ENCODE measurements around the gene USP22. TPM values are rescaled to one million over a fixed set of nuclear protein-coding genes. Genes with fewer than 3 reads are reported as not detected.

USP22 gene
- total RNA-seq, 1 donor from 2014 or later = 192 TPM

GRCh38 chr17:20999841-21000532, 42.8 kb downstream of the USP22 start:
- Histone ChIP-seq H2AFZ (replicated peaks) (no peak overlapping the region), H3F3A (ENCODE audit: low read depth) (peaks cover 50% of the 10 kb centered on the region), H3K4me3 (no peak overlapping the region), H3K27me3 (no peaks in the 10 kb centered on the region), H3K27ac (peak overlapping the region; percentile 64), H3K4me1 (no peaks in the 10 kb centered on the region), H4K20me1 (ENCODE audit: low read depth) (peaks cover 72% of the 10 kb centered on the region), H3K36me3 (no peaks in the 10 kb centered on the region), H3K9me3 (ENCODE audit: low read depth) (no peaks in the 10 kb centered on the region), H3K4me2 (no peak overlapping the region), H3K9ac (no peak overlapping the region), H3K79me2 (ENCODE audit: low read depth) (peaks cover 31% of the 10 kb centered on the region)
- Mint-ChIP-seq H3K27me3 (ENCODE audit: insufficient read depth, low read depth) (peaks cover 10% of the 10 kb centered on the region), H3K27ac (peak overlapping the region; percentile 33), H3K36me3 (peaks cover 16% of the 10 kb centered on the region), H3K4me1 (peaks cover 8% of the 10 kb centered on the region), H3K4me3 (no peak overlapping the region), H3K9me3 (no peaks in the 10 kb centered on the region)
- no peak for DNase-seq (ENCODE audit: low spot score)
- no peak for TF ChIP-seq EZH2 (IDR thresholded peaks at IDR 0.05)
- no peak for TF ChIP-seq CTCF (IDR thresholded peaks at IDR 0.05)

- Histone ChIP-seq H3F3A (ENCODE audit: low read depth) (peaks cover 50% of the 10 kb centered on the region), H3K9me3 (ENCODE audit: low read depth) (no peaks in the 10 kb centered on the region), H3K27me3 (no peaks in the 10 kb centered on the region), H3K36me3 (no peaks in the 10 kb centered on the region), H2AFZ (replicated peaks) (no peak overlapping the region), H3K4me3 (no peak overlapping the region), H3K4me2 (no peak overlapping the region), H4K20me1 (ENCODE audit: low read depth) (peaks cover 64% of the 10 kb centered on the region), H3K4me1 (no peaks in the 10 kb centered on the region), H3K9ac (no peak overlapping the region), H3K79me2 (ENCODE audit: low read depth) (peaks cover 31% of the 10 kb centered on the region), H3K27ac (peak overlapping the region; percentile 64)
- peaks cover 10% of the 10 kb centered on the region for H3K27me3 Mint-ChIP-seq (ENCODE audit: insufficient read depth, low read depth)
- no peak overlapping the region for H3K4me3 Mint-ChIP-seq
- no peak for TF ChIP-seq EZH2 (IDR thresholded peaks at IDR 0.05)
- TF ChIP-seq EZH2phosphoT487 (IDR thresholded peaks at IDR 0.05) = no peak
- no peak for TF ChIP-seq CTCF (IDR thresholded peaks at IDR 0.05)
- H3K9me3 Mint-ChIP-seq = no peaks in the 10 kb centered on the region
- H3K4me1 Mint-ChIP-seq = peaks cover 8% of the 10 kb centered on the region
- DNase-seq (ENCODE audit: low spot score) = no peak
- H3K36me3 Mint-ChIP-seq = peaks cover 17% of the 10 kb centered on the region
- H3K27ac Mint-ChIP-seq = peak overlapping the region; percentile 37
Measured at GRCh38 chr17:20999044-20999573, 43.7 kb downstream of the USP22 start.

GRCh38 chr17:20998571-20999043, 44.2 kb downstream of the USP22 start:
- DNase-seq (ENCODE audit: low spot score) = no peak
- Histone ChIP-seq H3K4me1 (no peaks in the 10 kb centered on the region), H3K27me3 (no peaks in the 10 kb centered on the region), H3K9me3 (ENCODE audit: low read depth) (no peaks in the 10 kb centered on the region), H3F3A (ENCODE audit: low read depth) (peaks cover 48% of the 10 kb centered on the region), H2AFZ (replicated peaks) (no peak overlapping the region), H3K4me2 (no peak overlapping the region), H4K20me1 (ENCODE audit: low read depth) (peaks cover 59% of the 10 kb centered on the region), H3K36me3 (no peaks in the 10 kb centered on the region), H3K79me2 (ENCODE audit: low read depth) (peaks cover 31% of the 10 kb centered on the region), H3K9ac (no peak overlapping the region), H3K4me3 (no peak overlapping the region), H3K27ac (peak overlapping the region; percentile 64)
- no peak for TF ChIP-seq EZH2phosphoT487 (IDR thresholded peaks at IDR 0.05)
- TF ChIP-seq CTCF (IDR thresholded peaks at IDR 0.05) = no peak
- no peak for TF ChIP-seq EZH2 (IDR thresholded peaks at IDR 0.05)
- Mint-ChIP-seq H3K4me3 (no peak overlapping the region), H3K36me3 (peaks cover 17% of the 10 kb centered on the region), H3K9me3 (no peaks in the 10 kb centered on the region), H3K27ac (peak overlapping the region; percentile 37), H3K27me3 (ENCODE audit: insufficient read depth, low read depth) (peaks cover 10% of the 10 kb centered on the region), H3K4me1 (peaks cover 9% of the 10 kb centered on the region)

All from neural progenitor cell (in vitro differentiated cells).